Measurements from ENCODE around the gene GABPB1. TPM values are rescaled to one million over a fixed set of nuclear protein-coding genes. Genes with fewer than 3 reads are reported as not detected.

The GABPB1 gene
- total and polyA plus RNA-seq, 2 of the 13 experiments (the other 11 are each of a cell fraction or from before 2014, with no cell fraction given): 17.5 to 39.5 TPM

GRCh38 chr15:50244153-50244552, 110.8 kb downstream of the GABPB1 start:
- ChIA-PET POLR2A (interaction anchor here (1.2 kb wide), 1 partner anchor 110 kb away, joined by 8 read pairs; no protein-coding TSS in a partner anchor), CTCF (ENCODE audit: low intra/inter-chr PET ratio, low total read pairs) (no interaction called here)
- in situ Hi-C loops (cut with HindIII; ENCODE audit: extremely low pct_ligation_motif_present, low pct_unique_long_range_greater_than_20kb) (no loop called here), intact Hi-C loops (cut with micrococcal nuclease; ENCODE audit: unreplicated experiment) (no loop called here)
- H3K79me2 ChIP-seq (ENCODE audit: insufficient read depth, low read length): no peaks in the 10 kb centered on the region
- peaks cover 74% of the 10 kb centered on the region for H3K4me1 ChIP-seq (ENCODE audit: insufficient read depth, low read length)
- peak; percentile 65 for FAIRE-seq
- 90% methylated on average over 1 of the region's 1 CpG for WGBS (ENCODE audit: low lambda C conversion rate)
- H3K9ac ChIP-seq (ENCODE audit: insufficient read depth, low read depth, low read length): no peak overlapping the region
- no peaks in the 10 kb centered on the region for H4K20me1 ChIP-seq (ENCODE audit: insufficient read depth, low read length)
- H2AFZ ChIP-seq (ENCODE audit: low read length): no peak overlapping the region
- peak overlapping the region; percentile 34 for H3K27ac ChIP-seq (ENCODE audit: extremely low read length, insufficient read depth, low read length)
- H3K9me3 ChIP-seq (ENCODE audit: low read length): no peaks in the 10 kb centered on the region
- H3K4me3 ChIP-seq (replicated peaks in 1 of 3; ENCODE audit: insufficient read depth in 1 of 3, low read depth in 2 of 3, low read length in 3 of 3): no peak overlapping the region
- peak overlapping the region; percentile 36; the same call in 1 of the 2 replicates for H3K4me2 ChIP-seq (ENCODE audit: low read depth, low read length)
- DNase-seq (ENCODE audit: low spot score): peak; percentile 59
- no peaks in the 10 kb centered on the region for H3K27me3 ChIP-seq (ENCODE audit: control insufficient read depth in 1 of 2, insufficient read depth in 2 of 2, low read length in 2 of 2)
- peak; percentile 31 for ATAC-seq
- H3K36me3 ChIP-seq (replicated peaks in 1 of 2; ENCODE audit: control insufficient read depth in 1 of 2, insufficient read depth in 2 of 2, low read length in 2 of 2): no peaks in the 10 kb centered on the region
- no TSS peak for BruUV-seq (replicated peaks)
- TF ChIP-seq IKZF1 (IDR thresholded peaks at IDR 0.05) (no peak), ZNF260 (CRISPR knock-in tag; IDR thresholded peaks at IDR 0.05; ENCODE audit: borderline replicate concordance, low read depth) (no peak), NR2F1 (CRISPR knock-in tag; IDR thresholded peaks at IDR 0.05) (no peak), HDAC2 (CRISPR knock-in tag; IDR thresholded peaks at IDR 0.05) (peak; percentile 33; the same call in 1 of the 2 replicates), CREM (IDR thresholded peaks at IDR 0.05) (peak; percentile 15; the same call in 1 of the 2 replicates), CREM (CRISPR knock-in tag; IDR thresholded peaks at IDR 0.05) (no peak), CEBPG (CRISPR knock-in tag; IDR thresholded peaks at IDR 0.05) (peak; percentile 87), NR2F6 (IDR thresholded peaks at IDR 0.05) (peak; percentile 44), NR2F6 (CRISPR knock-in tag; IDR thresholded peaks at IDR 0.05) (0 out of 2 replicates have a peak, but pooled peaks have one; percentile 35), CEBPB (IDR thresholded peaks at IDR 0.05; ENCODE audit: borderline replicate concordance, low read depth, low read length) (peak; percentile 89), SOX13 (IDR thresholded peaks at IDR 0.05) (no peak), SOX13 (CRISPR knock-in tag; conservative IDR thresholded peaks at IDR 0.05 in 1 of 2, IDR thresholded peaks at IDR 0.05 in 1 of 2) (peak in 1 of 2 experiments; percentile 21; a peak in 1 of 4 replicates), HNF4A (CRISPR knock-in tag; IDR thresholded peaks at IDR 0.05) (peak; percentile 77), RXRB (CRISPR knock-in tag; IDR thresholded peaks at IDR 0.05; ENCODE audit: borderline replicate concordance) (0 out of 2 replicates have a peak, but pooled peaks have one; percentile 40), ARID5B (CRISPR knock-in tag; IDR thresholded peaks at IDR 0.05) (peak; percentile 67), ZNF574 (CRISPR knock-in tag; IDR thresholded peaks at IDR 0.05) (0 out of 2 replicates have a peak, but pooled peaks have one; percentile 7), ZNF710 (CRISPR knock-in tag; IDR thresholded peaks at IDR 0.05; ENCODE audit: borderline replicate concordance) (no peak)

Data from HepG2 (cell line).